GM12878 (cell line): ENCODE measurements around the gene RAB3A. TPM values are rescaled to one million over a fixed set of nuclear protein-coding genes. Genes with fewer than 3 reads are reported as not detected.

ENCODE experiments used
- ATAC-seq: fragments of 200-7000 bp; cut with Tn5 transposase; 3 replicates; pipeline ENCODE4 v1.9.1; 2020; ENCODE audit warnings: mild to moderate bottlenecking, moderate library complexity
- BruUV-seq: library from RNA; stranded (reverse); fragments of 400-500 nt; replicated peaks from 2 replicates; lab custom pipeline; 2021; lab: Mats Ljungman, UMichigan
- CTCF ChIA-PET: fragments of 300-600 bp; sonication (Branson Sonifier 250); formaldehyde crosslinking; extraction: SDS; loops from one replicate; lab custom pipeline; 2021; ENCODE audit warnings: inconsistent platforms; lab: Yijun Ruan, JAX
- POLR2A ChIA-PET: fragments of 350-600 bp; formaldehyde crosslinking; extraction: SDS; loops from one replicate; lab custom pipeline; 2021; ENCODE audit warnings: inconsistent platforms; lab: Charles Lee
- RAD21 ChIA-PET: fragments of 300-600 bp; sonication (Branson Sonifier 250); formaldehyde crosslinking; loops from one replicate; lab custom pipeline; 2023; ENCODE audit warnings: antibody characterized with exemption; ENCODE audit not compliant: unreplicated experiment; lab: Charles Lee
- SMC1A ChIA-PET: fragments of 300-600 bp; sonication (Branson Sonifier 250); formaldehyde crosslinking; loops from one replicate; lab custom pipeline; 2023; ENCODE audit not compliant: unreplicated experiment, uncharacterized antibody; lab: Charles Lee
- DNase-seq: peaks from one replicate; pipeline ENCODE4 v3.0.0-alpha.2; 2011; ENCODE audit warnings: low read depth, low spot score
- FAIRE-seq: peaks from 3 replicates; lab custom pipeline; 2011; peaks lifted over from hg19 to GRCh38; lab: Jason Lieb, UNC
- H2AFZ ChIP-seq: 2 replicates; pipeline ENCODE4 v1.6.0; 2011; ENCODE audit warnings: low read depth, low read length, control low read depth; ENCODE audit not compliant: control insufficient read depth
- H3K27ac ChIP-seq: 2 replicates; pipeline ENCODE4 v1.5.1; 2011; ENCODE audit warnings: control low read depth; ENCODE audit not compliant: control insufficient read depth, insufficient read depth
- H3K27me3 ChIP-seq, 2 experiments: replicated peaks in 1 of 2; 2 replicates each; pipeline versions ENCODE4 v1.6.0 to v1.6.1; 2011; ENCODE audit warnings: low read length in 1 of 2; ENCODE audit not compliant: control insufficient read depth in 2 of 2, insufficient read depth in 2 of 2
- H3K36me3 ChIP-seq, 2 experiments: 2 replicates each; pipeline ENCODE4 v1.5.1; 2011; ENCODE audit warnings: low read length in 1 of 2; ENCODE audit not compliant: control insufficient read depth in 2 of 2, insufficient read depth in 2 of 2
- H3K4me1 ChIP-seq: 2 replicates; pipeline ENCODE4 v1.6.1; 2011; ENCODE audit warnings: mild to moderate bottlenecking, low read length, moderate library complexity, mixed read lengths; ENCODE audit not compliant: control insufficient read depth, insufficient read depth
- H3K4me2 ChIP-seq: 2 replicates; pipeline ENCODE4 v1.6.0; 2011; ENCODE audit warnings: control low read depth; ENCODE audit not compliant: control insufficient read depth, insufficient read depth
- H3K4me3 ChIP-seq: fragments of 200-600 bp; sonication (generic); 2 replicates; pipeline ENCODE4 v1.5.1; 2016
- H3K79me2 ChIP-seq: 2 replicates; pipeline ENCODE4 v1.6.0; 2011; ENCODE audit warnings: low read length; ENCODE audit not compliant: control insufficient read depth, insufficient read depth
- H3K9ac ChIP-seq: 2 replicates; pipeline ENCODE4 v1.8.0; 2011; ENCODE audit warnings: low read length, control low read depth, mixed read lengths; ENCODE audit not compliant: control insufficient read depth, insufficient read depth
- H3K9me3 ChIP-seq: replicated peaks from 3 replicates; pipeline ENCODE4 v1.5.1; 2011; ENCODE audit warnings: mild to moderate bottlenecking, low read length; ENCODE audit not compliant: control insufficient read depth, insufficient read depth
- H4K20me1 ChIP-seq: 2 replicates; pipeline ENCODE4 v1.6.0; 2011; ENCODE audit not compliant: control insufficient read depth, insufficient read depth
- ASH2L ChIP-seq: fragments of 300-600, 200-600 bp; sonication (generic); IDR thresholded peaks from 2 replicates; pipeline ENCODE4 v1.6.1; 2017; ENCODE audit warnings: low read depth, mild to moderate bottlenecking, borderline replicate concordance
- CBFB ChIP-seq: IDR thresholded peaks from 2 replicates; pipeline ENCODE4 v1.6.1; 2016; ENCODE audit warnings: antibody characterized with exemption, low read depth
- DPF2 ChIP-seq: fragments of 450-650 bp; IDR thresholded peaks from 2 replicates; pipeline ENCODE4 v1.6.1; 2017; ENCODE audit warnings: mild to moderate bottlenecking
- HSF1 ChIP-seq: fragments of 150-350 bp; IDR thresholded peaks from 2 replicates; pipeline ENCODE4 v1.6.1; 2014; ENCODE audit warnings: mild to moderate bottlenecking, low read depth, low read length
- IKZF2 ChIP-seq, 2 experiments: fragments of 450-650 bp; IDR thresholded peaks; 2 replicates each; pipeline ENCODE4 v1.6.1; 2017; ENCODE audit warnings: mild to moderate bottlenecking in 2 of 2, moderate library complexity in 2 of 2
- IRF4 ChIP-seq: IDR thresholded peaks from 2 replicates; pipeline ENCODE4 v1.6.1; 2011; ENCODE audit warnings: low read depth, low read length
- NR2F1 ChIP-seq: fragments of 450-650 bp; conservative IDR thresholded peaks from 2 replicates; pipeline ENCODE4 v1.6.1; 2017; ENCODE audit warnings: mild to moderate bottlenecking
- SMARCA5 ChIP-seq: fragments of 450-650 bp; IDR thresholded peaks from 2 replicates; pipeline ENCODE4 v1.6.1; 2017; ENCODE audit warnings: mild to moderate bottlenecking
- SP1 ChIP-seq: IDR thresholded peaks from one replicate; pipeline ENCODE4 v1.6.1; 2011; ENCODE audit warnings: low read depth, low read length
- ZBED1 ChIP-seq: IDR thresholded peaks from 2 replicates; pipeline ENCODE4 v1.6.1; 2016; ENCODE audit warnings: borderline replicate concordance
- ZBTB4 ChIP-seq: fragments of 450-650 bp; formaldehyde crosslinking; IDR thresholded peaks from 2 replicates; pipeline ENCODE4 v1.4.0; 2022; ENCODE audit warnings: mild to moderate bottlenecking, moderate library complexity
- ZBTB40 ChIP-seq: fragments of 450-650 bp; IDR thresholded peaks from 2 replicates; pipeline ENCODE4 v1.6.1; 2016; ENCODE audit warnings: mild to moderate bottlenecking, moderate library complexity, borderline replicate concordance
- WGBS: methylation state at CpG from one replicate; pipeline ENCODE4 v1.1.6; 2016; ENCODE audit warnings: low lambda C conversion rate; ENCODE audit not compliant: insufficient replicate concordance, insufficient coverage; ENCODE audit errors: missing lambda C conversion rate; 5-methylcytosine and 5-hydroxymethylcytosine counted together
- in situ Hi-C: fragments of 300-500 bp; cut with MboI; formaldehyde crosslinking; loops from 9 replicates; pipeline ENCODE4 v1.14.3; 2018; ENCODE audit warnings: mixed read lengths
- intact Hi-C: fragments of 100-400 bp; cut with micrococcal nuclease; formaldehyde crosslinking; loops from one replicate; pipeline ENCODE4 v1.14.2; 2022; ENCODE audit not compliant: unreplicated experiment
- polyA plus RNA-seq, 11 experiments: library from polyadenylated mRNA; depleted of rRNA in 4 of 11; unstranded in 6 of 11; stranded (reverse) in 5 of 11; fragments of >200 nt; fragmentation: Nextera tagmentation in 4 of 11; fragmentation: Illumina TruSeq in 1 of 11; extraction: Ambion mirVana in 4 of 11; extraction: Trizol in 1 of 11; gene quantifications; 1 replicate in 1 of 11; 2 replicates in 10 of 11; pipeline versions ENCODE4 v1.2.1 to v1.2.3, GENCODE V29; 2011 to 2016; ENCODE audit warnings: inconsistent platforms in 2 of 11, missing spikeins in 2 of 11, low read depth in 1 of 11
- total RNA-seq, 4 experiments: library from RNA; depleted of rRNA in 3 of 4; stranded (reverse); fragments of >200 nt in 3 of 4; fragmentation: Illumina TruSeq in 1 of 4; extraction: Trizol in 1 of 4; gene quantifications; 2 replicates each; pipeline versions ENCODE4 v1.2.1 to v1.2.3, GENCODE V29; 2013 to 2021

RAB3A gene
- total and polyA plus RNA-seq, 10 of the 15 experiments (the other 5 are each of a cell fraction or from before 2014, with no cell fraction given) = 0.07 to 3.5 (median 1.2) TPM; not detected in 1

- TF ChIP-seq DPF2 = 0 out of 2 replicates have a peak, but pooled peaks have one; percentile 13
- TF ChIP-seq NR2F1 = 0 out of 2 replicates have a peak, but pooled peaks have one; percentile 25
- TF ChIP-seq ZBED1 = no peak
- TF ChIP-seq IKZF2 (IDR thresholded peaks at IDR 0.05) = no peak
- no peak for TF ChIP-seq HSF1
- no peak for TF ChIP-seq SMARCA5
Measured at GRCh38 chr19:18153556-18154134, 50.2 kb downstream of the RAB3A start (continued).

- H3K36me3 ChIP-seq = peaks cover 2 to 6% of the 10 kb centered on the region in 2 experiments; a peak in 3 of 4 replicates
- WGBS = under 1% methylated on average over 77 of the region's 86 CpGs
- ATAC-seq (peak; percentile 93), DNase-seq (peak; percentile 88), FAIRE-seq (no peak)
- H3K27me3 ChIP-seq = no peaks in the 10 kb centered on the region
- ChIA-PET POLR2A (interaction anchor here (0.5 to 1.9 kb wide), 10 partner anchors 11 to 71 kb away, joined by 3 to 11 read pairs (median 5); no protein-coding TSS in a partner anchor), CTCF (interaction anchor here (0.5 to 3.0 kb wide), 18 partner anchors 8 to 145 kb away, joined by 3 to 48 read pairs (median 4); partner anchors contain the start of gene MAST3), SMC1A (interaction anchor here (0.9 to 2.3 kb wide), 11 partner anchors 8 to 91 kb away, joined by 3 to 7 read pairs (median 4); no protein-coding TSS in a partner anchor), RAD21 (interaction anchor here (0.6 to 1.8 kb wide), 12 partner anchors 15 to 90 kb away, joined by 3 to 9 read pairs (median 4); partner anchors contain the start of genes IL12RB1, MAST3 and RAB3A)
- peaks cover 15% of the 10 kb centered on the region for H3K4me1 ChIP-seq
- H3K4me3 ChIP-seq = peak within 1 kb of the TSS; percentile 84
- H3K4me2 ChIP-seq = peak within 1 kb of the TSS; percentile 99
- BruUV-seq = no TSS peak
- H3K9ac ChIP-seq = peak within 1 kb of the TSS; percentile 79
- H3K79me2 ChIP-seq = peaks cover 11% of the 10 kb centered on the region
- intact Hi-C loops = loop anchor here (1.0 to 2.0 kb wide), 2 partner anchors 20 to 40 kb away; partner anchors contain the start of gene IFI30
- H2AFZ ChIP-seq = peak within 1 kb of the TSS; percentile 92
- H4K20me1 ChIP-seq = no peaks in the 10 kb centered on the region
- in situ Hi-C loops = no loop called here
- H3K27ac ChIP-seq = peak within 1 kb of the TSS; percentile 88
- H3K9me3 ChIP-seq = no peaks in the 10 kb centered on the region
- TF ChIP-seq IRF4 (no peak), ZBTB4 (CRISPR knock-in tag) (no peak), ZBTB40 (no peak), ASH2L (no peak), CBFB (no peak), SP1 (no peak)
Measured at GRCh38 chr19:18152817-18153555, 50.9 kb downstream of the RAB3A start, which contains the start of gene PIK3R2. Gene PIK3R2 (plus strand): TSS chr19:18153163. CDS start chr19:18155880, 2,717 bp downstream.
